ENCODE measurements around the gene CCDC80.
A peak's percentile ranks its signal among the peaks of the same experiment; 100 is the strongest.

- TF ChIP-seq CTCF (IDR thresholded peaks at IDR 0.05) (peak in 1 of 12 donors; percentile 13), POLR2A (IDR thresholded peaks at IDR 0.05) (no peak)
These were observed 14.0 kb upstream of the CCDC80 start for GRCh38 chr3:112654979-112655378.

Data from heart left ventricle (tissue), 13 donors.